Thyroid gland (tissue), 4 donors: ENCODE measurements around the gene TYW1B.
"Not testable (repeated sequence)": the region's sequence is repeated elsewhere in the genome, so short reads cannot be mapped to it uniquely, and the experiment has no call there.

ENCODE experiments used
- CTCF ChIP-seq, 6 experiments: fragments of 200-600 bp in 3 of 6; fragments of 450-650 bp in 3 of 6; sonication (generic) in 3 of 6; IDR thresholded peaks; one replicate each; pipeline ENCODE4 v1.5.1; 2016 to 2019; ENCODE audit warnings: antibody characterized with exemption in 6 of 6, mild to moderate bottlenecking in 2 of 6, inconsistent platforms in 1 of 6, moderate library complexity in 1 of 6
- POLR2A ChIP-seq, 2 donors: fragments of 450-650 bp; IDR thresholded peaks; one replicate each; pipeline ENCODE4 v1.6.1; 2017; ENCODE audit warnings: antibody characterized with exemption in 2 of 2, mild to moderate bottlenecking in 2 of 2, moderate library complexity in 1 of 2

- TF ChIP-seq CTCF, POLR2A (IDR thresholded peaks at IDR 0.05): not testable (repeated sequence)
These were observed 292.0 kb downstream of the TYW1B start for GRCh38 chr7:72536038-72536437.
